SJSA1 (cell line): ENCODE results near the gene TAF3. TPM values are rescaled to one million over a fixed set of nuclear protein-coding genes. Genes with fewer than 3 reads are reported as not detected.
"Not testable (repeated sequence)": the region's sequence is repeated elsewhere in the genome, so short reads cannot be mapped to it uniquely, and the experiment has no call there.

ENCODE experiments used
- DNase-seq, 2 experiments: peaks; one replicate each; pipeline ENCODE4 v3.0.0-alpha.2; 2015 to 2020; ENCODE audit warnings: low spot score in 2 of 2, low read depth in 1 of 2
- H3K27ac ChIP-seq: fragments of 250-450 bp; sonication (Bioruptor Pico); 2 replicates; pipeline ENCODE4 v1.5.1; 2020; ENCODE audit warnings: mild to moderate bottlenecking, moderate library complexity
- H3K27me3 ChIP-seq: fragments of 250-450 bp; sonication (Bioruptor Pico); replicated peaks from 2 replicates; pipeline ENCODE4 v1.5.1; 2020; ENCODE audit warnings: mild to moderate bottlenecking, moderate library complexity
- H3K36me3 ChIP-seq: fragments of 250-450 bp; sonication (Bioruptor Pico); 2 replicates; pipeline ENCODE4 v1.5.1; 2020; ENCODE audit warnings: mild to moderate bottlenecking
- H3K4me1 ChIP-seq: fragments of 250-450 bp; sonication (Bioruptor Pico); replicated peaks from 2 replicates; pipeline ENCODE4 v1.6.1; 2021; ENCODE audit warnings: mild to moderate bottlenecking
- H3K4me3 ChIP-seq: fragments of 250-450 bp; sonication (Bioruptor Pico); 2 replicates; pipeline ENCODE4 v1.5.1; 2020; ENCODE audit warnings: mild to moderate bottlenecking
- H3K9me3 ChIP-seq: fragments of 250-450 bp; sonication (Bioruptor Pico); replicated peaks from 2 replicates; pipeline ENCODE4 v1.5.1; 2020; ENCODE audit warnings: mild to moderate bottlenecking
- total RNA-seq: library from RNA; depleted of rRNA; stranded (reverse); fragments of >200 nt; shearing (Covaris generic); gene quantifications from 2 replicates; pipeline ENCODE4 v1.2.3, GENCODE V29; 2014

Gene TAF3
- total RNA-seq, 1 experiment from 2014 or later = 4.4 TPM

GRCh38 chr10:7998831-7999230 lies 180.5 kb downstream of the TAF3 start:
- Histone ChIP-seq H3K4me1 (no peaks in the 10 kb centered on the region), H3K27me3 (no peaks in the 10 kb centered on the region), H3K4me3 (no peak overlapping the region), H3K9me3 (no peaks in the 10 kb centered on the region), H3K36me3 (no peaks in the 10 kb centered on the region), H3K27ac (no peak overlapping the region)
- DNase-seq = no peak

GRCh38 chr10:8004469-8005000 lies 186.2 kb downstream of the TAF3 start:
- Histone ChIP-seq H3K27ac (no peak overlapping the region), H3K36me3 (no peaks in the 10 kb centered on the region), H3K4me3 (no peak overlapping the region), H3K4me1 (no peaks in the 10 kb centered on the region), H3K9me3 (no peaks in the 10 kb centered on the region), H3K27me3 (no peaks in the 10 kb centered on the region)
- no peak for DNase-seq

GRCh38 chr10:8006274-8006999 lies 188.1 kb downstream of the TAF3 start:
- Histone ChIP-seq H3K4me3 (no peak overlapping the region), H3K9me3 (no peaks in the 10 kb centered on the region), H3K27ac (no peak overlapping the region), H3K27me3 (no peaks in the 10 kb centered on the region), H3K4me1 (no peaks in the 10 kb centered on the region), H3K36me3 (no peaks in the 10 kb centered on the region; the same call in 1 of the 2 replicates)
- DNase-seq = no peak

GRCh38 chr10:8009031-8009430 lies 190.7 kb downstream of the TAF3 start:
- no peaks in the 10 kb centered on the region for H3K4me1 ChIP-seq
- no peaks in the 10 kb centered on the region for H3K27me3 ChIP-seq
- H3K4me3 ChIP-seq = no peak overlapping the region
- H3K9me3 ChIP-seq = no peaks in the 10 kb centered on the region
- no peak for DNase-seq
- no peak overlapping the region for H3K27ac ChIP-seq
- peaks cover 5% of the 10 kb centered on the region; the same call in 1 of the 2 replicates for H3K36me3 ChIP-seq

DNA sequence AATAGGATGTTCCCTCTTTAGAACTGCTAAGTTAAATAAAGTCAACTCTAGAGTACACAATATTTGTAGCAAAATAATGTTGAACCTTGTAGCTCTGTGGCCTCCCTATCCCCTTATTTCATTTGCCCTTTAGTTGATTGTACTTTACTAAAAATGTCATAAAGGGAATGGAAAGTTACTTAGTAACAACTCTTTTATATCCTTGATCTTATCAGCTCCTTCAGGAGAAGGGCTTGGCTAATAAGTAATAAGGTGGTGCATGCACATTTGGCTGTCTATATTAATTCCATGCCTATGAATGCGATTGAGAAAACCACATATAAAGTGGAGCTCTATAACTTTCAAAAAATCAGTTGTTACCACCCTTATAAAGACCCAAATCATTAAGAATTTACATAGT lies 194.7 kb downstream of the TAF3 start:
- H3K9me3 ChIP-seq = no peaks in the 10 kb centered on the region
- H3K27ac ChIP-seq = no peak overlapping the region
- H3K4me1 ChIP-seq = no peaks in the 10 kb centered on the region
- DNase-seq = no peak
- H3K27me3 ChIP-seq = no peaks in the 10 kb centered on the region
- no peak overlapping the region for H3K4me3 ChIP-seq
- H3K36me3 ChIP-seq = peaks cover 5% of the 10 kb centered on the region; the same call in 1 of the 2 replicates

DNA sequence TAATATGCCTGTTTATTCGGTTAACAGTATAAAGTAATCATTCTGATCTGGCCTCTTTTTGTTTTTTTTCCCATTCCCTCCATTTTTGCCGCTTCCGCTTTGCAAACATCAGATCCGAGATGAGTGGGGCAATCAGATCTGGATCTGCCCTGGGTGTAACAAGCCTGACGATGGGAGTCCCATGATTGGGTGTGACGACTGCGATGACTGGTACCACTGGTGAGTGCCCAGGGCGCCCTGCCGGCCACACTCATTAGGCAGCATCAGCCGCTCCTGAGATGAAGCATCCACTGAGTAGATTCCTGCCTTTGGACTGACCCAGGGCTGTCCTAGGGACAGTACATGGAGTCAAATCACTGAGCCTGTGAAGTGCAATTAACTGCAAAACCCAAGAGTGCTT lies 195.3 kb downstream of the TAF3 start:
- no peaks in the 10 kb centered on the region for H3K27me3 ChIP-seq

GRCh38 chr10:8014649-8015048 lies 196.3 kb downstream of the TAF3 start:
- no peak for DNase-seq

More for the DNA sequence above, 195.3 kb downstream of the TAF3 start:
- H3K27ac ChIP-seq = no peak overlapping the region
- peaks cover 5% of the 10 kb centered on the region; the same call in 1 of the 2 replicates for H3K36me3 ChIP-seq
- H3K9me3 ChIP-seq = no peaks in the 10 kb centered on the region
- H3K4me1 ChIP-seq = no peaks in the 10 kb centered on the region
- no peak overlapping the region for H3K4me3 ChIP-seq
- DNase-seq = no peak

DNA sequence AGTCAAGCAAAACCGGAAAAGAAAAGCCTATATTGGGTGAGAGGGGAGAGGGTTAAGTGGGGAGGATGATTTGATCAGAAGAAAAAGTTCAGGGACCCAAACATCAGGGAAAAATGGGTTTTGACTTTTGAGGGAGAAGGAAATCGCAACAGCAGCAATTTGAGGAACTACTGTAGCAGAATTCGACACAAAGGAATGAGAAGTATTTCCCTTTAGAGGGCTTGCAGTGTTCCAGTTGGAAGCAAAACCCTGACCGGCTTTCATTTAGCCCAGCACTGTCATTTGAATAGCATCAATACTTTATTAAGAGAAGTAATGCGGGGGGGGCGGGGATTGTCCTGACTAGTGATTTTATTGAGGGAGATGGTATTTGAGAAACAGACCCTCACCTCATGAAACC lies 199.0 kb downstream of the TAF3 start:
- Histone ChIP-seq H3K9me3 (no peaks in the 10 kb centered on the region), H3K27me3 (no peaks in the 10 kb centered on the region), H3K4me1 (no peaks in the 10 kb centered on the region), H3K4me3 (no peak overlapping the region), H3K27ac (no peak overlapping the region), H3K36me3 (peaks cover 5% of the 10 kb centered on the region; the same call in 1 of the 2 replicates)
- DNase-seq = no peak

More at GRCh38 chr10:8014649-8015048, 196.3 kb downstream of the TAF3 start:
- H3K4me1 ChIP-seq = no peaks in the 10 kb centered on the region
- H3K4me3 ChIP-seq = no peak overlapping the region
- no peak overlapping the region for H3K27ac ChIP-seq
- H3K9me3 ChIP-seq = no peaks in the 10 kb centered on the region
- peaks cover 5% of the 10 kb centered on the region; the same call in 1 of the 2 replicates for H3K36me3 ChIP-seq
- H3K27me3 ChIP-seq = no peaks in the 10 kb centered on the region

- Histone ChIP-seq H3K4me1 (no peaks in the 10 kb centered on the region), H3K9me3 (no peaks in the 10 kb centered on the region), H3K36me3 (no peaks in the 10 kb centered on the region), H3K27ac (no peak overlapping the region), H3K27me3 (peaks cover 6% of the 10 kb centered on the region; the same call in 1 of the 2 replicates), H3K4me3 (no peak overlapping the region)
- no peak for DNase-seq
Observed at GRCh38 chr10:8023321-8023720, 205.0 kb downstream of the TAF3 start.

- no peak for DNase-seq
- Histone ChIP-seq H3K27me3 (peaks cover 6% of the 10 kb centered on the region; the same call in 1 of the 2 replicates), H3K4me1 (no peaks in the 10 kb centered on the region), H3K4me3 (no peak overlapping the region), H3K9me3 (no peaks in the 10 kb centered on the region), H3K36me3 (no peaks in the 10 kb centered on the region), H3K27ac (no peak overlapping the region)
Observed at GRCh38 chr10:8023851-8024250, 205.5 kb downstream of the TAF3 start.

DNA sequence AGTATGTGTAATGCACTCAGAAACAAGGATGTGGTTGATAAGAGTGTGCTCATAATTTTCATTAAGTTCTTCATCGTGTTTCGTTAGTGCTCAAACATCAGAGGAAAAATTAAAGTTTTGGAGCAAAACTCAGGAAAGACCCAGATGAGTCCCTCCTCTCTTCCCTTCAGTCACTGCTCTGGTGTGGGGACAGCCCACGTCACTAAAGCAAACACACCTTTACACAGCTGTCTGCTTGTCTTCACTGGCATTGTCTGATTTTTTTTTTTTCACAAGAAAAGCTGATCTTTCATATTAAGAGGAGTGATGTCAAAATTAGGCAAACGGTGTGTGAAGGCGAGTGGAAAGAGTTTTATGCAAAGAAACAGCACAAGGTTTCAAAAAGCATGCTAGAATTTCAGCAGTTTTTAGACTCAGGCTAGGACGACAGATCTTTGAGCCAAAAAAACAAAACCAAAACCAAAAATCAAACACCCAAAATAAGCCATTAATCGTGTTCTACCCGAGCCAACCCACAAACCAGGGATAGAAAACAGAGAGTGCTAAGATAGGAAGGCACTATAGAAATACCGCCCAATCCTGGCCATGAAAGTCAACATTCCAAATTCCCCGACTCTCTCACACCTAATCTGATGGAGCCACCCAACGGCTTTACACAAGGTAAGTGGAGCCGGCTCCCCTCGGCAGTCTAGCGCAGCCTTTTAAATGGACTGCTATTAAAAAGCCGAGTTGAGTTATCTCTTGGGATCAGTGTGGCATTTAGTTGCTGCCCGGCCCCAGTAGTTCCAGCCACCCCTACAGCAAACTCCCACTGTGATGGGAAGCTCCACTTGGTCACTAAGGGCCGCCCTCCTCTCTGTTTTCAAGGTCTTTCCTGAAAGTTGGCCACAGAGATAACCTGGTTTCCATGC lies 208.3 kb downstream of the TAF3 start:
- no peak for DNase-seq
- Histone ChIP-seq H3K9me3 (no peaks in the 10 kb centered on the region), H3K36me3 (no peaks in the 10 kb centered on the region), H3K4me1 (no peaks in the 10 kb centered on the region), H3K27ac (no peak overlapping the region), H3K4me3 (no peak overlapping the region), H3K27me3 (peaks cover 6% of the 10 kb centered on the region; the same call in 1 of the 2 replicates)

DNA sequence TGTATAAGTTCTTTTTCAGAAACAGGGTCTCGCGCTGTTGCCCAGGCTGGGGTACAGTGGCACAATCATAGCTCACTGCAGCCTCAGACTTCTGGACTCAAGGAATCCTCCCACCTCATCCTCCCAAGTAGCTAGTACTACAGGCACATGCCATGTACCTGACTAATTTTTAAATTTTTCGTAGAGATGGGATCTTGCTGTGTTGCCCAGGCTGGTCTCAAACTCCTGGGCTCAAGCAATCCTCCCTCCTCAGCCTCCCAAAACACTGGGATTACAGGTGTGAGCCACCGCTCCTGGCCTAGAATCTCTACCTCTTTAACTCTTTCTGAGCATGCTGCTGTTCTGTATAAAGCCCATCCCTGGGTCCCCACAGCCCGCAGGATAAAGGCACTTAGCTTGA lies 212.9 kb downstream of the TAF3 start:
- H3K4me3 ChIP-seq, DNase-seq, H3K36me3 ChIP-seq, H3K9me3 ChIP-seq, H3K4me1 ChIP-seq, H3K27ac ChIP-seq: not testable (repeated sequence)
- peaks cover 23% of the 10 kb centered on the region for H3K27me3 ChIP-seq

GRCh38 chr10:8032558-8032957 lies 214.3 kb downstream of the TAF3 start:
- no peak for DNase-seq
- Histone ChIP-seq H3K27me3 (peaks cover 35% of the 10 kb centered on the region), H3K9me3 (peaks cover 6% of the 10 kb centered on the region; the same call in 1 of the 2 replicates), H3K4me3 (no peak overlapping the region), H3K27ac (no peak overlapping the region), H3K36me3 (no peaks in the 10 kb centered on the region), H3K4me1 (no peaks in the 10 kb centered on the region)
